ENCODE measurements around the gene CACNA1H.

CACNA1H gene

GRCh38 chr16:1206786-1207185 is 53.9 kb downstream of the CACNA1H start:
- Histone ChIP-seq H3K36me3 (no peaks in the 10 kb centered on the region), H3K9me3 (no peaks in the 10 kb centered on the region), H3K27me3 (no peaks in the 10 kb centered on the region; the same call in 1 of the 2 replicates), H3K4me1 (no peaks in the 10 kb centered on the region), H3K4me3 (ENCODE audit: low read depth, low read length) (no peak overlapping the region)
- no peak for DNase-seq
- no peak for TF ChIP-seq CTCF (IDR thresholded peaks at IDR 0.05; ENCODE audit: low read depth, low read length)

GRCh38 chr16:1208239-1208830 is 55.4 kb downstream of the CACNA1H start:
- Histone ChIP-seq H3K4me3 (ENCODE audit: low read depth, low read length) (no peak overlapping the region), H3K4me1 (no peaks in the 10 kb centered on the region), H3K9me3 (no peaks in the 10 kb centered on the region), H3K36me3 (no peaks in the 10 kb centered on the region), H3K27me3 (no peaks in the 10 kb centered on the region; the same call in 1 of the 2 replicates)
- no peak for TF ChIP-seq CTCF (IDR thresholded peaks at IDR 0.05; ENCODE audit: low read depth, low read length)
- no peak for DNase-seq

- Histone ChIP-seq H3K36me3 (no peaks in the 10 kb centered on the region), H3K4me3 (ENCODE audit: low read depth, low read length) (no peak overlapping the region), H3K4me1 (no peaks in the 10 kb centered on the region), H3K27me3 (no peaks in the 10 kb centered on the region; the same call in 1 of the 2 replicates), H3K9me3 (no peaks in the 10 kb centered on the region)
- DNase-seq: no peak
- TF ChIP-seq CTCF (IDR thresholded peaks at IDR 0.05; ENCODE audit: low read depth, low read length): no peak
These were observed 56.2 kb downstream of the CACNA1H start for GRCh38 chr16:1209081-1209480.

- no peaks in the 10 kb centered on the region for H3K9me3 ChIP-seq
- no peak for TF ChIP-seq CTCF (IDR thresholded peaks at IDR 0.05; ENCODE audit: low read depth, low read length)
- H3K4me3 ChIP-seq (ENCODE audit: low read depth, low read length): no peak overlapping the region
- H3K27me3 ChIP-seq: no peaks in the 10 kb centered on the region
- H3K4me1 ChIP-seq: no peaks in the 10 kb centered on the region
- no peaks in the 10 kb centered on the region for H3K36me3 ChIP-seq
- DNase-seq: no peak
These were observed 57.6 kb downstream of the CACNA1H start for GRCh38 chr16:1210461-1210860.

GRCh38 chr16:1211451-1212268 is 58.8 kb downstream of the CACNA1H start:
- no peaks in the 10 kb centered on the region for H3K4me1 ChIP-seq
- H3K4me3 ChIP-seq (ENCODE audit: low read depth, low read length): no peak overlapping the region
- no peaks in the 10 kb centered on the region for H3K27me3 ChIP-seq
- TF ChIP-seq CTCF (IDR thresholded peaks at IDR 0.05; ENCODE audit: low read depth, low read length): no peak
- no peak for DNase-seq
- no peaks in the 10 kb centered on the region for H3K9me3 ChIP-seq
- no peaks in the 10 kb centered on the region for H3K36me3 ChIP-seq

- DNase-seq: no peak
- Histone ChIP-seq H3K9me3 (no peaks in the 10 kb centered on the region), H3K4me1 (no peaks in the 10 kb centered on the region), H3K4me3 (ENCODE audit: low read depth, low read length) (no peak overlapping the region), H3K36me3 (no peaks in the 10 kb centered on the region), H3K27me3 (no peaks in the 10 kb centered on the region)
- no peak for TF ChIP-seq CTCF (IDR thresholded peaks at IDR 0.05; ENCODE audit: low read depth, low read length)
These were observed 59.8 kb downstream of the CACNA1H start for GRCh38 chr16:1212616-1213194.

Data from BE2C (cell line).